Measurements from ENCODE around the gene THBS2.
"Not testable (repeated sequence)": the region's sequence is repeated elsewhere in the genome, so short reads cannot be mapped to it uniquely, and the experiment has no call there.

Gene THBS2

GRCh38 chr6:169185011-169185521, 68.6 kb downstream of the THBS2 start:
- TF ChIP-seq TAF1 (IDR thresholded peaks at IDR 0.05; ENCODE audit: low read depth, low read length) (no peak), SPI1 (IDR thresholded peaks at IDR 0.05; ENCODE audit: low read depth, low read length) (no peak), POLR2A (IDR thresholded peaks at IDR 0.05; ENCODE audit: low read depth, low read length) (no peak), POLR2AphosphoS5 (IDR thresholded peaks at IDR 0.05; ENCODE audit: low read depth, low read length) (no peak), POU2F2 (IDR thresholded peaks at IDR 0.05; ENCODE audit: low read depth, low read length) (no peak), PAX5 (IDR thresholded peaks at IDR 0.05; ENCODE audit: insufficient read depth, low read length, severe bottlenecking) (no peak)
- FAIRE-seq: no peak
- DNase-seq (ENCODE audit: insufficient read length, low spot score): no peak

DNA sequence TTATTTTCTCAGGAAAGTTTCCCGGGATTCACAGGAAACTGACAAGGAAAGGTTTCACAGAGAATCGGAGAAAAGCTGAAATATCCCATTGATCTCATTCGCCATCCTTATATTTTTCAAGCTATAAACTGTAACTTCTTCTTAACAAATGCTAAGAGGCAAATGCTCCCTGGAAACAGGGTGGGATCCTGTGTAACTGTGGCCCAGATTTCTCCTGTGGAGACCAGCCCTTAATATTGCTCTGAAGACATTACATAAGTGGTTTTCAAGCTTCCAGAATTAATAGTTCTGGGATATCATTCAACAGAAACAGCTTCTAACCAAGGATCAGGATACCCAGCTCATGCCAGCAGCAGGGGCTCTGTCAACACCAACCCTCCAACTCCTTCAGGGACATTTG, 69.2 kb downstream of the THBS2 start:
- no peak for TF ChIP-seq TAF1 (IDR thresholded peaks at IDR 0.05; ENCODE audit: low read depth, low read length)
- TF ChIP-seq POU2F2 (IDR thresholded peaks at IDR 0.05; ENCODE audit: low read depth, low read length): no peak
- no peak for FAIRE-seq
- DNase-seq (ENCODE audit: insufficient read length, low spot score): no peak

DNA sequence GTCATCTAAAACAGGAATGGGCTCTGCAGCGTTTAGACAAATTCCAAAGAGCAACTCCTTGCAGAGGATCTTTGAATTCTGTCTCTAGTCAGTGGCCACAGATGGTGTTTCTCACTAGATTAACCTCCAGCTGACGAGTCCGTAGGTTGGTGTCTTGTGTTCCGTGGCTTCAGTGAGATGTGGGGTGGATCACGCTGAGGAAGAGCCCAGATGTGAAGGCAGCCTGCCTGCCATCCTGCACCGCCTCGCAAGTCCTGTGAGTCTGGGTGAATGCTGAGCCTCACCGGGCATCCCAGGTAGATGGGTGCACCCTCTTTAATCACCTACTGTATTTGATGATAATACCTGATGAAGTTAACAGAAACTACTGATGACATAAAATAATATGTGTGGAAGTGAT, 70.4 kb downstream of the THBS2 start:
- no peak for FAIRE-seq
- TF ChIP-seq POU2F2 (IDR thresholded peaks at IDR 0.05; ENCODE audit: low read depth, low read length): no peak
- TF ChIP-seq TAF1 (IDR thresholded peaks at IDR 0.05; ENCODE audit: low read depth, low read length): no peak
- TF ChIP-seq PAX5 (IDR thresholded peaks at IDR 0.05; ENCODE audit: insufficient read depth, low read length, severe bottlenecking): no peak
- TF ChIP-seq POLR2AphosphoS5 (IDR thresholded peaks at IDR 0.05; ENCODE audit: low read depth, low read length): no peak
- TF ChIP-seq SPI1 (IDR thresholded peaks at IDR 0.05; ENCODE audit: low read depth, low read length): no peak
- no peak for TF ChIP-seq POLR2A (IDR thresholded peaks at IDR 0.05; ENCODE audit: low read depth, low read length)
- DNase-seq (ENCODE audit: insufficient read length, low spot score): no peak

DNA sequence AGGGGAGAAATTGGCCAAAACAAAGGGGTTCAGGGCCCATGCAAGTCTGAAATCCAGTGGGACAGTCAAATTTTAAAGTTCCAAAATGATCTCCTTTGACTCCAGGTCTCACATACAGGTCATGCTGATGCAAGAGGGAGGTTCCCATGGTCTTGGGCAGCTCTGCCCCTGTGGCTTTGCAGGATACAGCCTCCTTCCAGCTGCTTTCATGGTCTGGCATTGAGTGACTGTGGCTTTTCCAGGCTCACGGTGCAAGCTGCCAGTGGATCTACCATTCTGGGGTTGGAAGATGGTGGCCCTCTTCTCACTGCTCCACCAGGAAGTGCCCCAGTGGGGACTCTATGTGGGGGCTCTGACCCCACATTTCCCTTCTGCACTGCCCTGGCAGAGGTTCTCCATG, 73.8 kb downstream of the THBS2 start:
- FAIRE-seq; DNase-seq (ENCODE audit: insufficient read length, low spot score): not testable (repeated sequence)

GRCh38 chr6:169177516-169178166, 76.0 kb downstream of the THBS2 start:
- no peak for DNase-seq (ENCODE audit: insufficient read length, low spot score)
- FAIRE-seq: no peak
- TF ChIP-seq POU2F2 (IDR thresholded peaks at IDR 0.05; ENCODE audit: low read depth, low read length): no peak

DNA sequence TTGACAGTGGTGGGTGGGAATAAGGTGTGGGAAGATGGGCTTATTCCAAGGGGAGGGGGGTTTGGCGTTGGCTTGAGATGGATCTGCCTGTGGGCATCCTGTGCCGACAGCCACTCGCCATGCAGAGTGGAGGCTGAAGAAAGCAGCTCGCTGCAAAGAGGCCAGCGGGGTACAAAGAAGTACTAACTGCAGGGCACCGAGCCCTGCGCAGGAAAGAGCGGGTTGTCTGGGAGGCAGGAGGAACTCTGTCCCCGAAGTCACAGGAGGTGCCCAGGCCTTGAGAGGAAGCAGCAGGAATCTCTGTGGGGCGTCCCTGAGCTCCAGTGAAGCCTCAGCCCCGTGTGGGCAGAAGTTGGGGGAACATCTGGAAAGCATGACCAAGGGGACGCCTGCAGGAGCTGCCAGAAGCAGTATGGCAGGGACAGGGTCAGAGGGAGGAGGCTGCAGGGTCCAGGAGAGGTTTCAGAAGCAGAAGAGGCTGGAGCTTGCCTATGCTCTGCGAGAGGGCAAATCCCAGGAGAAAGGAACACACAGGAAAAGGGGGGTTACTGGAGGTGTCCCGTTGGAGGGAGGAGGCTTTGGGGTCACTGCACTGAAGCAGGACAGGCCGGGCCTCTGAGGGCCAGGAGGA, 77.2 kb downstream of the THBS2 start:
- FAIRE-seq (no peak), DNase-seq (ENCODE audit: insufficient read length, low spot score) (no peak)
- TF ChIP-seq TAF1 (IDR thresholded peaks at IDR 0.05; ENCODE audit: low read depth, low read length): no peak
- TF ChIP-seq SPI1 (IDR thresholded peaks at IDR 0.05; ENCODE audit: low read depth, low read length): no peak
- no peak for TF ChIP-seq PAX5 (IDR thresholded peaks at IDR 0.05; ENCODE audit: insufficient read depth, low read length, severe bottlenecking)
- TF ChIP-seq POU2F2 (IDR thresholded peaks at IDR 0.05; ENCODE audit: low read depth, low read length): no peak
- TF ChIP-seq POLR2A (IDR thresholded peaks at IDR 0.05; ENCODE audit: low read depth, low read length): no peak
- no peak for TF ChIP-seq POLR2AphosphoS5 (IDR thresholded peaks at IDR 0.05; ENCODE audit: low read depth, low read length)

GRCh38 chr6:169175360-169175887, 78.2 kb downstream of the THBS2 start:
- DNase-seq (ENCODE audit: insufficient read length, low spot score) (no peak), FAIRE-seq (no peak)
- TF ChIP-seq SPI1 (IDR thresholded peaks at IDR 0.05; ENCODE audit: low read depth, low read length) (peak; percentile 16; the same call in 1 of the 2 replicates), PAX5 (IDR thresholded peaks at IDR 0.05; ENCODE audit: insufficient read depth, low read length, severe bottlenecking) (no peak), POLR2A (IDR thresholded peaks at IDR 0.05; ENCODE audit: low read depth, low read length) (no peak), POU2F2 (IDR thresholded peaks at IDR 0.05; ENCODE audit: low read depth, low read length) (no peak)

GRCh38 chr6:169174516-169175359, 78.9 kb downstream of the THBS2 start:
- TF ChIP-seq TAF1 (IDR thresholded peaks at IDR 0.05; ENCODE audit: low read depth, low read length): no peak
- no peak for TF ChIP-seq POLR2AphosphoS5 (IDR thresholded peaks at IDR 0.05; ENCODE audit: low read depth, low read length)
- TF ChIP-seq PAX5 (IDR thresholded peaks at IDR 0.05; ENCODE audit: insufficient read depth, low read length, severe bottlenecking): no peak
- FAIRE-seq (no peak), DNase-seq (ENCODE audit: insufficient read length, low spot score) (no peak)

- DNase-seq (ENCODE audit: insufficient read length, low spot score) (no peak), FAIRE-seq (no peak)
- no peak for TF ChIP-seq PAX5 (IDR thresholded peaks at IDR 0.05; ENCODE audit: insufficient read depth, low read length, severe bottlenecking)
- no peak for TF ChIP-seq TAF1 (IDR thresholded peaks at IDR 0.05; ENCODE audit: low read depth, low read length)
- no peak for TF ChIP-seq POLR2AphosphoS5 (IDR thresholded peaks at IDR 0.05; ENCODE audit: low read depth, low read length)
- no peak for TF ChIP-seq POU2F2 (IDR thresholded peaks at IDR 0.05; ENCODE audit: low read depth, low read length)
These were observed 79.9 kb downstream of the THBS2 start for GRCh38 chr6:169173532-169174268.
